22Rv1 (cell line): Measurements from ENCODE around the gene SHISA4.

Source experiments
- CTCF ChIP-seq: fragments of 450-650 bp; IDR thresholded peaks from 2 replicates; pipeline ENCODE4 v1.5.1; 2017; ENCODE audit warnings: mild to moderate bottlenecking
- ZFX ChIP-seq: fragments of 450-650 bp; IDR thresholded peaks from 2 replicates; pipeline ENCODE4 v1.6.1; 2017; ENCODE audit warnings: antibody characterized with exemption, borderline replicate concordance

- TF ChIP-seq CTCF (no peak), ZFX (no peak)
Measured at GRCh38 chr1:201912832-201913231, 24.1 kb downstream of the SHISA4 start.
